HG03432 (cell line): ENCODE measurements around the gene LRRC59.
A peak's percentile ranks its signal among the peaks of the same experiment; 100 is the strongest.

ENCODE experiments used
- ATAC-seq: cut with Tn5 transposase; IDR thresholded peaks from one replicate; pipeline ENCODE4 v1.9.1; 2021; ENCODE audit warnings: mild to moderate bottlenecking, moderate library complexity; ENCODE audit not compliant: unreplicated experiment

The LRRC59 gene

GRCh38 chr17:50388728-50389127 is 8.6 kb downstream of the LRRC59 start:
- no peak for ATAC-seq

DNA sequence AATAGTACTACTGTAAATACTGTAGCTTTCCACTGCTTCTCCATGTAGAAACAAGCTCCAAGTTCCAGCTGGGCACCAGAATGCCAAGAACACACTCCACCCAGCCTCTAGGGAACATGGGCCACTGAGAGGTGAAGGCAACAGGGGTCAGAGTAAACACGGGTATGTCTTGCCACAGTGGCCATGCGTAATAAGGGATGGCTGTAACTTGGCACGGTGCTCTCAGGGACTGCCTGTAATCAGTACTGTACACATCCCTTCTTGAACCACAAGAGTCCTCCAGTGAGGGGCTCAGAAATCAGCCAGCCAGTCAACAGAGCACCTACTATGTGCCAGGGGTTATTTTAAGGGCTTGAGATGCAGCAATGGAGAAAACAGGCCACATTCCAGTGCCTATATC is 10.8 kb downstream of the LRRC59 start:
- ATAC-seq, result no peak

DNA sequence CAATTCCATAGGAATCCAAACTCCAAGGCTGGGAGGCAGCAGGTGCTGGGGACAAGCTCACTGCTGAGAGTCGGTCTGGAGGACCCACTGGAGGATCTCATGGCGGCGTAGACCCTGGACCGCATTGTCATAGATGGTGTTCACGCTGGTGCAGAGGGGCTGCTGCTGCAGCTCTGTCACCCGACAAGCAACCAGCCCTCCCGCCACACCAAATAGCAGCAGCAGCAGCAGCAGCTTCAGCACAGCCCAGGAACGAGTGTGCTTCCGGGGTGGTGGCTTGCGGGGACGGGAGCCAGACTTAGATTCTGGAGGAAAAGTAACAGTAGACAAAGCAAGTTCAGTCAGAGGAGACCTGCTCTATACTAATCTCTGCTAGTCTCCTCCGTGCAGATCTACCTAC is 14.4 kb downstream of the LRRC59 start:
- no peak for ATAC-seq

DNA sequence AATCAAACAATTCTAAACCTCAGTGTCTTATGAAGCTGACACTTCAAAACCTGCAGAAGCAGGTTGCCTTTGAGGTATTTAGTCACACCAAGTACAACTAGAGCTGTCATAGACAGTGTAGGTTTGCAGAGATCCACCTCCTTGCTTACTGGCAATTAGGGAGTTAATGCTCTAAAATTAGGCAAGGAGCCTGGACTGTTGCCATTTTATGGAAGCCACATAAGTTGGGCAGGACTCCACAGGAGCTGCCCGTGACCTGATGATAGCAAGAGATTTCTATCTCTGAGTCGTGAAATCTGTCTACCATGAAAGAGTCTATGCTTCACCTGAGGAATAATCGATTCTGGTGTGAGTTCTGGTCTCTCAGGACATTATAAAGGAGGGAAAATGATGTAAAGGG is 15.4 kb downstream of the LRRC59 start:
- ATAC-seq, result no peak

GRCh38 chr17:50381260-50381815 is 16.0 kb downstream of the LRRC59 start:
- ATAC-seq, result no peak

GRCh38 chr17:50380369-50381259 is 16.7 kb downstream of the LRRC59 start:
- no peak for ATAC-seq

- no peak for ATAC-seq
Observed at GRCh38 chr17:50379351-50380132, 17.8 kb downstream of the LRRC59 start.

DNA sequence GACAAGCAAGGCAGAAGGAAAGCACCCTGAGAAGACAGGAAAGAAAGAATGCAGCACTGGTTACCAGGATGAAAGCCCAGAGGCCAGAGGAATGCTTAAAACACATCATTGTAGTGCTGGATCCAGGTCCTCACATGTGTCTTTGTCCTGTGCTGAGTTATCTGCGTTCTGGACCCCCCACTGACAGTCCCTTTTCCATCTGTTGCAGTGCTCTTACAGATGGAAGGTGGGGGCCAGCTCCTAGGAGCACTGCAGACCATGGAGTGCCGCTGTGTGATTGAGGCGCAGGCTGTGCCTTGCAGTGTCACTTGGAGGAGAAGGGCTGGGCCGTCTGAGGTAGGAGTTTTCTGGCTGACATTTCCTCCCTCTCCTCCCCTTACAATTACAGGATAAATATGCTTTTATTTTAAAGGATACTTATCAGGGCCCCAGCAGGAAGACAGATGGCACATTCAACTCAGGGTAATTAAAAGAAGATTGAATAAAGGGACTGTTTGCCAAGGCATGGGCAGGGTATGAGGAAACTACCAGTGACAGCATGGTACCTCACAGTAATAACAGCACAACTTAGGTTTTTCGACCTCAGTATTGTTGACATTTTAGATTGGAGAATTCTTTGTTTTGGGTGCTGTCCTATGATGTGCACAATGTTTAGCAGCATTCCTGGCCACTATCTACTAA is 21.3 kb downstream of the LRRC59 start:
- ATAC-seq, result no peak

- ATAC-seq, result no peak
Observed at GRCh38 chr17:50373705-50374104, 23.6 kb downstream of the LRRC59 start.

GRCh38 chr17:50372758-50373556 is 24.4 kb downstream of the LRRC59 start, which contains the start of the genes EME1 and MRPL27:
TSS of gene EME1 (plus strand) at chr17:50373229. CDS start at chr17:50375209, 1,980 bp downstream.
TSS of gene MRPL27 (minus strand) at chr17:50373184. CDS start at chr17:50373170, 14 bp downstream.
- peak; percentile 86 for ATAC-seq

- no peak for ATAC-seq
Observed at GRCh38 chr17:50372222-50372757, 25.0 kb downstream of the LRRC59 start.

DNA sequence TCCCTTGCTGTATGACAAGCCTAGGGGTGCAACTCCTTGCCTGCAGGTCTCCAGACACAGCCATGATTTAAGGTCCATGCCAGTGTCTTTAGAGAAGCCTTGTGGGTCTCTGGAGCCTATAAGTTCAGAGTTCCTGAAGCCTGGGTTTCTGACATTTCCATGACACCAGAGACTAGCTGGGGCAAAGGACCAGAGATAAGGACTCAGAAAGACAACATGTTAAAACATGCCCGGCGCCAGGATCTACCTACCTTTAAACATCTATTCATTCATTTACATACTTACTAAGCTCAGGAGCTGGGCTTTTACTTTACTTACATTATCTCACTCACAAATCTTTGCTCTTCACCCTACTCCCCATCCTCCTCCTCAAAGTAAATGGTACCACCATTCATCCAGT is 25.8 kb downstream of the LRRC59 start:
- ATAC-seq, result no peak

DNA sequence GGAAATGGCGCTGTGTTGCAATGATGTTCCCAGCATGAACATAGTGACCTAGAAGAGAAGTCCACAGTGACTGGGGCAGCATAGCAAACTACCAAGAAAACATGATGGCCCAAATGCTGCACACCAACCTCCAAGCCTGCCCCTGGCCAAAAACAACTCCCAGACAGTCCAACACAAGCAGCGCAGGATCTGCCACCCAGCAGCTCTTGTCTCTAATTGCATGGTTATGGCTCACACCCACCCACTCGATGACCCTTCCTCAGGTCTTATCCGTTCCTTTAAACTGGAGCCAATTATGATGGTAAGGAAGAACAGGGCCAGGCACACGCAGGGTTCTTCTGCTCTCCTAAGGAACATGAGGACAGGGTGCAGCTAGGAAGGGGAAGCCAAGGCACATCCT is 27.3 kb downstream of the LRRC59 start:
- no peak for ATAC-seq

GRCh38 chr17:50367401-50367800 is 29.9 kb downstream of the LRRC59 start:
- no peak for ATAC-seq

GRCh38 chr17:50365649-50366393 is 31.5 kb downstream of the LRRC59 start:
- no peak for ATAC-seq

- no peak for ATAC-seq
Observed at GRCh38 chr17:50365165-50365564, 32.2 kb downstream of the LRRC59 start.

- ATAC-seq, result no peak
Observed at GRCh38 chr17:50364715-50365114, 32.6 kb downstream of the LRRC59 start.

DNA sequence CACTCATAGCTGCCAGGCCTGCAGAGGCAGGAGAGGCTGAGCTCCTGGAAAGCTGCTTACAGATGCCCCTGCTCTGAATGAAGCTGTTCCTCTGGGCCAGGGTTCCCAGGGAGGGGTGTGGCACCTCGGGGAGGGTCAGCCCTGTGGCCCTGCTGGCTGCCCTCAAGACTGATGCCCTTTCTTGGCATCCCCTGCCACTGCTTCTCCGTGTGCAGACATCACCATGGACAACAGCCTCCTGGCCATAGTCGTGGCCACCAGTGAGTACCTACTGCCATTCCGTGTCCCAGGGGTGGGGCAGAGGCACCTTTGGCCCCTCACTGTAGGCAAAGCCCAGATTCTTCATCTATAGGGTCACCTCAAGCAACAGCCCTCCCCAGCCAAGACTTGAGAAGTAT is 33.3 kb downstream of the LRRC59 start:
- no peak for ATAC-seq
